Rectal smooth muscle tissue (tissue), 1 donor: Measurements from ENCODE around the gene AQP12B.
"Not testable (repeated sequence)": the region's sequence is repeated elsewhere in the genome, so short reads cannot be mapped to it uniquely, and the experiment has no call there.

Source experiments
- H3K27ac ChIP-seq: one replicate; pipeline ENCODE4 v1.7.0; 2013; ENCODE audit warnings: low read depth, low read length, inconsistent platforms
- H3K27me3 ChIP-seq: one replicate; pipeline ENCODE4 v1.7.0; 2013; ENCODE audit warnings: low read length; ENCODE audit not compliant: control insufficient read depth, insufficient read depth
- H3K36me3 ChIP-seq: one replicate; pipeline ENCODE4 v1.7.0; 2013; ENCODE audit warnings: low read length; ENCODE audit not compliant: control insufficient read depth, insufficient read depth
- H3K4me1 ChIP-seq: one replicate; pipeline ENCODE4 v1.7.0; 2013; ENCODE audit warnings: low read length; ENCODE audit not compliant: control insufficient read depth, insufficient read depth
- H3K4me3 ChIP-seq: one replicate; pipeline ENCODE4 v1.7.0; 2013; ENCODE audit warnings: low read length
- H3K9ac ChIP-seq: one replicate; pipeline ENCODE4 v1.7.0; 2013; ENCODE audit warnings: low read length

The AQP12B gene

DNA sequence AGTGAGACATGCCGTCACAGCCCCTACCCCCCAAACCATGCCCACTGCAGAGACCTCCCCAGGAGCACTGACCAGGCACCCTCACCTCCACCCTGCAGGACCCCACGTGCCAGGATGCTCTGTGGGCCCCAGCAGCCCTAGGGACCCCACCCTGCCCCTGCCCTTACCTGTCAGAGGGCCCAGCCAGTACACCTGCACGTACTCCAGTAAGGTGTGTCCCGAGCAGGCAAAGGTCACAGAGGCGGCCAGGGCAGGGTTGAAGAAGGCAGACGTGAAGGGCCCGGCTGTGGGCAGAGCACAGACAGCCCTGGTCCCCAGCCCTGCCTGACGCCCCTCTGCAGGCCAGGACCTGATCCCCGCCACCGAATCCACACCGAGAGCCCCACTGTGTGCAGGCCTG, 2.5 kb downstream of the AQP12B start:
- H3K4me1 ChIP-seq, H3K36me3 ChIP-seq, H3K27me3 ChIP-seq, H3K9ac ChIP-seq, H3K4me3 ChIP-seq, H3K27ac ChIP-seq: not testable (repeated sequence)

DNA sequence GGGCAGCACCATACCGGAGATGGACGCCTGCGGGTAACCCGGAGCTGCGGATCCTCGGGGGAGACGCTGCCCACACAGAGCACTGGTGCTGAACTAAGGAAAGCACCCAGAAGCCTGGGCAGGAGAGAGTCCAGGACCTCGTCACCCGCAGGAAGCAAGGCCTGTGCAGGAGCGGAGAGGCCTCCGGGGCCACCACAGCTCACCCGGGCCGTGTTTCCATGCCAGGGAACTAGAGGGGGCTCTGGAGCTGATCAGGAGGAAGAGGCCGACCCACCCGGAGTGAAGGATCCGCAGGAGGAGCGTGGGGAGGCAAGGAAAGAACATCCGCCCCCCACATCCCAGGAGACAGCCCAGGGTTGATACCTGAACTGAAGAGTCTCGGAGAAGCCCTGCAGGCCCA, 3.8 kb downstream of the AQP12B start:
- H3K27me3 ChIP-seq, H3K27ac ChIP-seq, H3K4me1 ChIP-seq, H3K9ac ChIP-seq, H3K4me3 ChIP-seq, H3K36me3 ChIP-seq: not testable (repeated sequence)

DNA sequence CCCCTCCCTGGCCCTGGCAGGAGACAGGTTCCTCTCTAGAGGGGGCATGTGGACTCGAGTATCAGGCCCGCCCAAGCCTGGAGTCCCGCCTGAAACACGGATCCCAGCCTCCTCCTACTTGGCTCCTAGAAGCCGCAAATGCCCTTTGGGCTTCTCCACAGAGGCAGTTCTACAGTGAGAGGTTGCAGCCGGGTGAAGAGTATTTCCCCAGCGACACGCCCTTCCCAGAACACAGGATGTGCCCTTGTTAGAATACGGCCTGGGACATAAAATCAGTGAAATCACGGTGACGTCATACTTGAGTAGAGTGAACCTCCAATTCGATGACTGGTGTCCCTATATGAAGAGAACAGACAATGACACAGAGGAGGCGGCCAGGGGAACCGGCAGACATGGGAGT, 4.6 kb downstream of the AQP12B start:
- not testable (repeated sequence) for H3K4me1 ChIP-seq, H3K36me3 ChIP-seq, H3K9ac ChIP-seq, H3K27me3 ChIP-seq, H3K4me3 ChIP-seq, H3K27ac ChIP-seq

DNA sequence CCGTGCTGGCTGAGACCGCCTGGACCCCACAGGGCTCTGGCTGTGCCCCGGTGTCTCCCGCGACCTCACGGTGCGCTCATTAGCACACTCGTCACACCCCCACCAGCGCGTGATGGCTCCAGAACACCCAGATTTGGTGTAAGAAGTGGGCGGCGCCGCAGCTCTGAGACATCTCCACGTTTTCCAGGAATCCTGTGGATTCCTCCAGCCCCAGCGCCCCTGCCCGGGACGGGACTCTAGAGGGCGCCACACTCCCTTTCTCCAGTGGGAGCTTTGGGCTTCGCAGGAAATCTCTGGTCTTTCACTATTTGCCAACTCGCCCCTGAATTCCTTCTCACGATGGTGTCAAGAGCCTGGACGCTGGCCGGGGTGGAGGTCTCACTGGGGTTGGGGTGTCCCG, 7.3 kb downstream of the AQP12B start:
- H3K27ac ChIP-seq, H3K9ac ChIP-seq, H3K36me3 ChIP-seq, H3K27me3 ChIP-seq, H3K4me1 ChIP-seq, H3K4me3 ChIP-seq: not testable (repeated sequence)

DNA sequence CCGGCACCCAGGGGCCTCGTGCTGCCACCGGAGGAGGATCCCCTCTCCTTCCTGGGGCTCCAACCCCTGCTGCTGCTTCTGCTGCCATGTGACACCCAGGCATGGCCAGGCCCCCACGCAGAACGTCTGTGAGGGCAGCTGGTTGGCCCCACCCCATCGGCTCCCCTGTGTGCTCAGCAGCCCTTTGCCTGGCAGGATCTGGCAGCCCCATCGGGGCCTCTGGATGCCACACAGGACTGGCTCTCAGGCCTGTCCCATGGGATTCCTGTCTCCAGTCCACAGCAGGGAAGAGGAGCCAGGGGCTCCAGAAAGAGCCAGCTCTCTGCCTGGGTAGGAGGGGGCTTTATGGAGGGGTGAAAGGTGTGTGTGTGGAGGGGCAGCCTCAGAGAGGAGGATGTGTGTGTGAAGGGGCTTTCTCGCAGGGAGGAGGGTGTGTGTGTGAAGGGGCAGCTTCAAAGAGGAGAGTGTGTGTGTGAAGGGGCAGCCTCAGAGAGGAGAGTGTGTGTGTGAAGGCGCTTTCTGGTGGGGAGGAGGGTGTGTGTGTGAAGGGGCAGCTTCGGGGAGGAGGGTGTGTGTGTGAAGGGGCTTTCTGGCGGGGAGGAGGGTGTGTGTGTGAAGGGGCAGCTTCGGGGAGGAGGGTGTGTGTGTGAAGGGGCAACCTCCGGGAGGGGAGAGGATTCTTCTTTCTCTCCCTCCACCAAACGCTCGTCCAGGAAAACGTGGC, 8.1 kb downstream of the AQP12B start:
- H3K9ac ChIP-seq, H3K27ac ChIP-seq, H3K4me3 ChIP-seq, H3K36me3 ChIP-seq, H3K27me3 ChIP-seq, H3K4me1 ChIP-seq: not testable (repeated sequence)

DNA sequence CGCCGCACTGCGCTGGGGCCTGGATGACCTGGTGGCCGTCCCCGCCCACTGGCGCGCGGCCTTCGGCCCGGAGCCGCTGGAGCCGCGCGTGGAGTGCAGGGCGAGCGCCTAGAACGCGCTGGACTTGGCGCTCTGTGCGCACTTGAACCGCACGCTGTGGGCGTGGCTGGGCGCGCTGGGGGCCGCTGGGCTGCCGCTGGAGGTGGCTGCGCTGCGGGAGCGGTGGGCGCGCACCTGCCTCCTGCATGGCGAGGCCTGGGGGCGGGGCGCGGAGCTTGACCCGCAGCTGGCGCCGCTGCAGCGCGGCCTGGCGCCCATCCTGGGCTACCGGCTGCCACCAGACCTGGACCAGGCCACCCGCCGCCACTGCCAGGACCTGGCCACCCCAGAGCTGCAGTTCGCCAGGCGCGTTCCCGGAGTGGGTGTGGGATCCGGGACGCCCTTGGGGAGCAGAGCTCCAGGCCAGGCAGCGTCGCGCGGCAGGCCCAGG, 9.9 kb downstream of the AQP12B start:
- Histone ChIP-seq H3K27me3 (peaks cover 5% of the 10 kb centered on the region), H3K4me3 (no peak overlapping the region), H3K27ac (no peak overlapping the region), H3K4me1 (no peaks in the 10 kb centered on the region), H3K9ac (no peak overlapping the region), H3K36me3 (no peaks in the 10 kb centered on the region)

DNA sequence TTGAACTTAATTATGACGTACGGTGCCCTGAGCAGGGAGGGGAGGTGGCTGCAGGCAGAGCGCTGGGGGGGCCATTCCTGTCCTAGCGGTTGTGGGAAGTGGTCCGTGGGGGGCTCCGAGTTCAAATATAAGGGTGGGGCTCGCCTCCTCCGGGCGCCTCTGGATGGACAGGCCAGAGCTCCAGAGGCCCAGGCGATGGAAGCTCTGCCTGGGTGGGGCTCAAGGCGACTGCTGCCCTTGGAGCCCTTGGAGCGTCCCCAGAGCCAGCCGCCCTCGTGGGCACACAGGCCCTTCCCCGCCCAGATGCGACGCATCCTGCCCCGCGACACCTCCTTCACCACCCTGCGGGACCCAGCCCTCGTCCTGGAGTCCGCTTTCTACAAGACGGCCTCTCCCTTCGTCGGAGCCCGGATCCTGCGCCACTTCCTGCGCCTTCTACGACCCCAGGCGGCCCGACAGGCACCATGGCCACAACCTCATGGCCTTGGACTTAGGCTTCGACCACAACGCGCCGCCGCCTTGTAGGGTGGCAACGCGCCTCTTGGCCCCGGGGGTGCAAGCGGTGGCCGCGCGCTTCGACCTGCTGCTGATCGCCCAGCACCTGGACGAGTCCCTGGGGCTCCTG, 10.5 kb downstream of the AQP12B start:
- Histone ChIP-seq H3K9ac (no peak overlapping the region), H3K27ac (no peak overlapping the region), H3K4me1 (no peaks in the 10 kb centered on the region), H3K27me3 (peaks cover 5% of the 10 kb centered on the region), H3K36me3 (no peaks in the 10 kb centered on the region), H3K4me3 (no peak overlapping the region)

DNA sequence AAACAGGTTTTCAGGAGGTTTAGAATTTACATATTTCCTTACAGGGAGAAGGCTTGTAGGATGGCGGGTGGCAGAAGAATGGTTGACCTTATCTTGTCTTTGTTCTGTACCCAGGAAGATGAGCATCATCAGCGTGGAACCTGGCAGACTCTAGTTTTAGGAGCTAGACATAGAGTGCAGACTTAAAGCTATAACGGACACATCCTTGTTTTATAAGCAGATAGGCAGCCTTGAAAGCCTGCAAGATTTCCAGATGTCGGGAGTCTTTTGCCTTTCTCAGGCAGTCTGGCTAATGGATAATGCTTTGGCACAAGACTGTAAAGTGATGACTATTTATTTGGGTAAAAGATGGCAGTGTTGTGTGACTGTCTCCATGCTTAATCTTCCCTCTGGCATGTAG, 11.7 kb downstream of the AQP12B start:
- H3K36me3 ChIP-seq = no peaks in the 10 kb centered on the region
- H3K27me3 ChIP-seq = peaks cover 5% of the 10 kb centered on the region
- H3K27ac ChIP-seq = no peak overlapping the region

DNA sequence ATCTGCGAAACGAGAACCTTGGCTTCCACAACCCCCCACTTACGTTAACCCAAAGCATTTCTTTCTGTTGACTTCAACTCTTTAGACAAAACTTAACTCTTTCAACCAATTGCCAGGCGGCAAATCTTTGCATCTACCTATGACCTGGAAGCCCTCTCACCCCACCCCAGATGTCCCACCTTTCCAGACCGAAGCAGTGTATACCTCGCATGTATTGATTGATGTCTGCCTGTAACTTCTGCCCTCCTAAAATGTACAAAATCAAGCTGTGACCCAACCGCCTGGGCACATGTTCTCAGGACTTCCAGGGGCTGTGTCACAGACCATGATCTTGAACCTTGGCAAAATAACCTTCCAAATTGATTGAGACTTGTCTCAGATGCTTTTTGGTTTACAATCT, 12.3 kb downstream of the AQP12B start:
- Histone ChIP-seq H3K4me3 (no peak overlapping the region), H3K9ac (no peak overlapping the region), H3K4me1 (no peaks in the 10 kb centered on the region), H3K36me3 (no peaks in the 10 kb centered on the region), H3K27ac (no peak overlapping the region), H3K27me3 (peaks cover 5% of the 10 kb centered on the region)

More for the DNA sequence above, 11.7 kb downstream of the AQP12B start:
- H3K4me3 ChIP-seq = no peak overlapping the region
- H3K9ac ChIP-seq = no peak overlapping the region
- H3K4me1 ChIP-seq = no peaks in the 10 kb centered on the region

DNA sequence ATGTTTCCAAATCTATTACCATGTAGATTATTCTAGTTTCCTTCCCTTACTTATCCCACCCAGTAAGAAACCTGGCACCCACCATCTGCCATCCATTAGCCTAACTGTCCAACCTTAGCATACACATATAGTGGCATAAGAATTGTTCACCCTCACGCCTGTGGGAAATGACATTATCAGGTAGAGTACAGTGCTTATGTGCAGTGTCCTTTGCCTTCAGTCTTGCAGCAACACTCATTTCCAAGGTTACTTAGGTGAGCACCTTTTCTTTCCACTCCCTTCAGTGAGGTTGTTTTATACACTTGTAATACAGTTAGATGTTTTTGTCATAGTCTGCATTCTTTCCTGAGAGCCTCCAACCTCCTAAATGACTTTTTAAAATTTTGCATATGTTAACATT, 18.1 kb downstream of the AQP12B start:
- no peak overlapping the region for H3K4me3 ChIP-seq
- no peaks in the 10 kb centered on the region for H3K36me3 ChIP-seq
- no peaks in the 10 kb centered on the region for H3K4me1 ChIP-seq
- H3K27ac ChIP-seq = no peak overlapping the region
- H3K9ac ChIP-seq = no peak overlapping the region
- no peaks in the 10 kb centered on the region for H3K27me3 ChIP-seq

DNA sequence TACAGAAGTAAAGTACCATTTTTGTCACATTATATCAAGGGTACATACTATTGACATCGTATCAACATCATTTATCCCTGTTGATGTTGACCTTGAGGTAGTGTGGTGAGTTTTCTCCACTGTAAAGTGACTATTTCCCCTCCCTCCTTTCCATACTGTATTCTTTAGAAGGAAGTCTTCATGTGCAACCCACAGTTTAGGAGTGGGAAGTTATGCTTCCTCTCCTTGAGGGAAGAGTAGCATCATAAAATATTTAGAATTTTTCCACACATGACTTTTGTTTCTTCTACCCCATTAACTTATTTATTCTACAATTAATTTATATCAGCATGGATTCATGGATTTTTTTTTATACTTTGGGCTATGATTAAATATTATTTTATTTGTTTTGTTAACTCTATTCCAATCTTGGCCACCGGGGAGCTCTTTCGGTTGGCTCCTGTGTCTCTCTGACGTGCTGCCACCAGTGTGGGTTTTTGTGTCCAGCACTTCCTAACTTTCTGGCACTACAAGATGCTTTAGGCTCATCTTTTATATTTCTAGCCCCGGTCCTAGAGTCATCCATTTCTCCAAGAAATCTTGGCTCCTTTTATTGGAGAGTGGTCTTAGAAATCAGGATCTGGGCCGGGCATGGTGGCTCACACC, 19.0 kb downstream of the AQP12B start:
- no peaks in the 10 kb centered on the region for H3K27me3 ChIP-seq
- no peak overlapping the region for H3K4me3 ChIP-seq
- H3K27ac ChIP-seq = no peak overlapping the region
- no peaks in the 10 kb centered on the region for H3K36me3 ChIP-seq
- H3K9ac ChIP-seq = no peak overlapping the region
- no peaks in the 10 kb centered on the region for H3K4me1 ChIP-seq

DNA sequence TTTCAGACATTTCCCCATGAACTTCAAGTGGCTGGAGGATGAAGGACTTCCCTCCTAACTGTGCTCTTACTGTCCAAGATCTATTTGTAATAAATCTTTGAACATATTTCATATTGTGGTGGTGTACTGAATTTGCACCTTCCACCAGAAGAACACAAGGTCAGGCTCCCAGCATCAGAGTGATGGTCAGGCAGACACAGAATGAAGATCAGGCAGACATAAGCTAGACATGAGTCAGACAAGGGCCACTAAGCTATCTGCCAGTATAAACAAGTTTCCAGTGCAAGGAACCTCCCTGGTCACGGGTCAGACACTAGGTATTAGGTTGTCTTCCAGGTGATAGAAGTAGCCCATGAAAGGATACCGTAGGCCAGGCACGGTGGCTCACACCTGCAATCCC, 20.0 kb downstream of the AQP12B start:
- Histone ChIP-seq H3K36me3 (no peaks in the 10 kb centered on the region), H3K4me3 (no peak overlapping the region), H3K27me3 (no peaks in the 10 kb centered on the region), H3K4me1 (no peaks in the 10 kb centered on the region), H3K27ac (no peak overlapping the region), H3K9ac (no peak overlapping the region)

DNA sequence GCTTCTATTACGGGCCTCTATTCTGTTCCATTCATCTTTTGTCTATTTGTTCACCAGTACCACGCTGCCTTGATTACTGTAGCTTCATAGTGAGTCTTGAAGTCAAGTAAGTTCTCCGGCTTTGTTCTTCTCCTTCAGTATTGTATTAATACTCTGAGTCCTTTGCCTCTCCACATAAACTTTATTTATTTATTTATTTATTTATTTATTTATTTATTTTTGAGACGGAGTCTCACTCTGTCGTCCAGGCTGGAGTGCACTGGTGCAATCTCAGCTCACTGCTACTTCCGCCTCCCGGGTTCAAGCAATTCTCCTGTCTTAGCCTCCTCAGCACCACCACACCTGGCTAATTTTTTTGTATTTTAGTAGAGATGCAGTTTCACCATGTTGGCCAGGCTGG, 22.8 kb downstream of the AQP12B start:
- H3K27ac ChIP-seq, H3K4me1 ChIP-seq, H3K9ac ChIP-seq, H3K27me3 ChIP-seq, H3K4me3 ChIP-seq, H3K36me3 ChIP-seq: not testable (repeated sequence)
